Forelimb muscle (tissue), 1 donor: ENCODE results near the gene MCM6. TPM values are rescaled to one million over a fixed set of nuclear protein-coding genes. Genes with fewer than 3 reads are reported as not detected.

Source experiments
- DNase-seq: peaks from one replicate; pipeline ENCODE4 v3.0.0-alpha.2; 2013; ENCODE audit warnings: low read depth
- polyA plus RNA-seq: library from polyadenylated mRNA; unstranded; fragments of 120-200 nt; gene quantifications from one replicate; pipeline ENCODE4 v1.2.1, GENCODE V29; 2013; ENCODE audit not compliant: insufficient read length

The MCM6 gene
- polyA plus RNA-seq, 1 donor: 18.9 TPM

DNA sequence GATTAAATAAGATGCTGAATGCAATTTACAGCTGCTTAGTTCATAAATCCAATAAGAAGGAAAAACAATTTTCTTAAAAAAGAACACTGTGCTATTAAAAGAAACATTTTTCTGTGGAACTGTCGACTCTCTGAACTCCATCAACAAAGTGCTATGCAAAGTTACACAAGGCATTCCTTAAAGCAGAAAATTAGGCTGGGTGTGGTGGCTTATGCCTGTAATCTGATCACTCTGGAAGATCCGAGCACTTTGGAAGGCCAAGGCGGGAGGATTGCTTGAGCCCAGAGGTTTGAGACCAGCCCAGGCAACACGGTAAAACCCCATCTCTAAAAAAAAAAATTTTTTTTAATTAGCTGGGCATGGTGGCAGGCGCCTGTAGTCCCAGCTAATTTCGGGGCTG is 13.0 kb downstream of the MCM6 start:
- DNase-seq: no peak

DNA sequence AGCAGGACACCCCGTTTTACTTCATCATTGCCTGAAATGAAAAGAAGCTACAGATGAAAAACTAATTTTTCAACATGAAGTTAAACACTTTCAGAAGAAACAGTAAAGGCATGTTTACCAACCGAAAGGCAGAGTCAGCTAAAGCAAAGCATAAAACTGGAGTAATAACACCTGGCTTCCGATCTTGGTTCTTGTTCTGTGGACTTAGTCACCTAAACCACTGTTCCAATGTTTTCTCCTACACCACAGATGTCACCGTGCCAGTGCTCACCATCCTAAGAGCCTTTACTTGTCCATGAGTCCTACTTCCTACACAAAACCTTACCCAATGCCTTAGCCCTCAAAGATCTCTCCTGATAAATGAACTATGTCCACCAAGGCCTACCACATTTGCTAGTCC is 13.5 kb downstream of the MCM6 start:
- DNase-seq: no peak

DNA sequence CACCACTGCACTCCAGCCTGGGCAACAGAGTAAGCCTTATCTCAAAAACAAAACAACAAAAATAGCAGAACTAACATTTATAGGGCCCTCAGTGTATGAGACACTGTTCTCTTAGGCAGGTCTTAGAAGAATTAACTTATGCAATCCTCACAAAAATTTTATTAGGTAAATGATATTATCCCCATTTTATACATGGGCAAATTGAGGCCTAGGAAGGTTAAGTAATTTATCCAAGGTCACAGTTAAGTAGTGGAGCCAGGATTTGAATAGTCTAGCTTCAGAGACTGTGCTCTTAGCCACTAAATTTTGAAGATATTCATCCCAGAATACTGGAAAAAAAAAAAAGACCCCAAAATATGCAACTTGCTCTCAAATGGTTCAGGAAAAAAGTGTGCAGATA is 22.8 kb downstream of the MCM6 start:
- no peak for DNase-seq

DNA sequence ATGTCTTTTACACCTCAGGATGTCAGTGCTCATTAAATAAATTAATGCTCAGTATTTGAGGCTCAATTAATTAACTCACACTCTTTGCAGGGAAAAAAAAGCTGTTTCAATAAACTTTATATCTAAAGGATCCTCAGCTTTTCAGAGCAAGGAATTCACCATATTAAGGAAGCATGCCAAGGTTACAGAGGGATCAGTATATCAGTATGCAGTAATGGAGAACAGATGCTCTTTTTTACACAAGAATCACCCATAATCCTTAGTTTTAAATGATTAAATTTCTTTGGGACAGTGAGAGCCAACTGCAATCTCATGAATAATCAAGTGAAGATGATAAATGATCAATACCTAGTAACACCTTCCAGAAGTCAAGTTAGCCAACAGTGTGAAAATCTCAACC is 24.4 kb downstream of the MCM6 start:
- DNase-seq: no peak

DNA sequence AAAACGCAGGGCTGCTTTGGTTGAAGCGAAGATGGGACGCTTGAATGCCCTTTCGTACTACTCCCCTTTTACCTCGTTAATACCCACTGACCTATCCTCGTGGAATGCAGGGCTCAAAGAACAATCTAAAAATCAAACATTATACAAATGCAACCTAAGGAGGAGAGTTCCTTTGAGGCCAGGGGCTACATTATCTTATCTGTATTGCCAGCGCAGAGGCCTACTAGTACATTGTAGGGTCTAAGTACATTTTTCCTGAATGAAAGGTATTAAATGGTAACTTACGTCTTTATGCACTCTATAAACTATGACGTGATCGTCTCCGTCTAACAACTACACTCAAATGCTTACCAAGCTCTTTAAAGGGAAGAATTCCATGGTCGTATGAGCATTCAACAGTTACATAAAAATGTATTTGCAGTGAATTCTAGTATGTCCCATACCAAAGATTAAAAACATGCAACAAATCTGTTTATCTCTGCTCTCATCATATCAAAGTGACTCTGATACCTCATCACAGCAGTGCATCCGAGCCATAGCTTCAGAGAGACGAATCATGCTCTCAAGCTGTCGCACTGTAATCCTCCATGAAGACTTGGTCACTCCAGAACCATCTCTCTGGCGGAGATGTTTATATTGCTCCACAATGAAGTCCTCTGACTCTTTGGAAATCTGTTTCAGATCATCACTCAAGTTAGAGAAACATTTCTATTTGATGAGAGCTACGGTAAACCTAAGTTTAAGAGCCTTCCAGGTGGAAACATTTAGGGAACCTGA is 25.2 kb downstream of the MCM6 start:
- no peak for DNase-seq

DNA sequence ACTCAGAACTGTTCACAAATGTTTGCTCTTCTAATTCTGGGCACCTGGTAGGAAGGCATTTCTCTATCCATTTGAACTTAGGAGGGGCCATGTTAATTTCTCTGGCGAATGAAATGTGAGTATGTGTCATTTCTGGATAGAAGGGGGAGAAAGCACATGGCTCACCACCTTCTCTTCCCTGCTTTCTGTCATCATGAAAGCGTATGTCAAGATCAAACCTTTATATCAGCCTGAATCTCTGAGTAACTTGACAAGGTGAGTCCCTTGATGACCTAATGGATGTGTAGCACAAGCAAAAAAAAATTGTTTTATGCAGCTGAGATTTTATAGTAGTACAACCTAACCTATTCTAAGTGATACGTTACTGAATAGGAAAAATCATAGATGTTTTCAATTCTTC is 27.2 kb downstream of the MCM6 start:
- DNase-seq: no peak

GRCh38 chr2:135845997-135846396 is 30.2 kb downstream of the MCM6 start:
- no peak for DNase-seq

DNA sequence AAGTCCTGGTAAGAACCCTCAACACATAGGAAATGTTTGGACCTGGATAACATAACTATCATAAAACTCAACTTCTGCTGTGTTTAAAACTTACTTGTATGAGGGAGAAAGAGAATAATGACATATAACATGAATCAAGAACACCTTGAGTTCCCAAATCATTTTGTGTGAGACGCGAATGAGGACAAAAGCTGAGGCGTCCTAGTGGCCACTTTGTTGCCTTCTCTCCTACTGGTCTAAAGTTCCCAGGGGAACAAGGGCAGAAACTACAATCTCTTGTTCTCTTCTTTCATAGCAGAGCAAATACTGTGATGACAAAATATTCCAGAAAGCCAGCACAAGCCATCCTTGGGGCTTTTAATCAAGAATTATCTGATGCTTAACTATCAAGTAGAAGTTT is 31.0 kb downstream of the MCM6 start:
- DNase-seq: no peak

GRCh38 chr2:135844301-135844895 is 31.8 kb downstream of the MCM6 start:
- DNase-seq: no peak

- no peak for DNase-seq
These were observed 32.6 kb downstream of the MCM6 start for GRCh38 chr2:135843671-135844070.

- DNase-seq: no peak
These were observed 35.6 kb downstream of the MCM6 start for GRCh38 chr2:135840601-135841000.

GRCh38 chr2:135839713-135840112 is 36.5 kb downstream of the MCM6 start:
- DNase-seq: no peak

DNA sequence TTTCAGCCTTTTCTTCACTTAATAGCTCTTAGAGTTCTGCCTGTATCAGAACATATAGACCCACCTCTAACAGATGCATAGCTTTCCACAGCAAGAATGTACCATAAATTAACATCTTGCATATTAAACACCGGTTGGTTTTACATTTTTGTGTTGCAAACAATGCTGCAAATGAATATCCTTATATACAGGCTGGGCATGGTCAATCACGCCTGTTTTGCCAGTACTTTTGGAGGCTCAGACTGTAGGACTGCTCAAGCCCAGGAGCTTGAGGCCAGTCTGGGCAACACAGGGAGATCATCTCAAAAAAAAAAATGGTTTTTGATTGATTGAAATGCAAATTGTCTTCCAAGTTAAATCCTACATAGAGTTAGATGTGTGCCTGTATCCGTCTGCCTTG is 37.7 kb downstream of the MCM6 start:
- no peak for DNase-seq

DNA sequence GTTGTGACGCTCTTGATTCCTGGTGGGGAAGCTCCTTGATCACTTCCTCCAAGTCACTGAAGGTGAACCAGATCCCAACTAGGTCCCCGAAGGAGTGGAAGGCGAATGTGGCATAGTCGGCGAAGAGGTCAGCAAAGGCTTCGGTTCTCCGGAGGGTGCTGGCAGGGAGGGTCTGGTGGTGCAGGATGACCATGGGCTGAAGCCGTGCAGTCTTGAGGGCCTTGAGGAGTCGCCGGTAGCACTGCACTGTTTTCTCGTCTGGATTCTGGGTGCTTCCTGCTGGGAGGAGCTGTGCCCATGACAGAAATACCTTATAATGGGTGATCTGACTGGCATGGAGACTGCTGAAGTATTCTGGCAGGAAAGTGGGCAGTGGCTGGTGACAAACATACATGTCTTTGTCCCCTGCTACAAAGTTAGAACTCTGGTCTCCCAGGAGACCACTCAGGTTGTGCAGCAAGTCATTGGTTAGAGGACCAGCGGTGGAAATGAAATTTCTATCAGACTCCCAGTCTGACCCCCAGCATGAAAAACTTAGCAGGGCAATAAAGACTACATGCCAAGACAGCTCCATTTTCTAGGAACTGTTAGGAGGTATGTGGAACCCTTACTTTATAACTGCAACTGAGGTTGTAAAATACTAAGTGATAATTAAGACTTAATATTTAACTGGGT is 39.5 kb downstream of the MCM6 start, which contains the start of gene LCT:
Gene LCT (minus strand): TSS at position 589 of the 675 bp plus-strand sequence. CDS start 15 bp downstream, at position 574.
- DNase-seq: no peak

DNA sequence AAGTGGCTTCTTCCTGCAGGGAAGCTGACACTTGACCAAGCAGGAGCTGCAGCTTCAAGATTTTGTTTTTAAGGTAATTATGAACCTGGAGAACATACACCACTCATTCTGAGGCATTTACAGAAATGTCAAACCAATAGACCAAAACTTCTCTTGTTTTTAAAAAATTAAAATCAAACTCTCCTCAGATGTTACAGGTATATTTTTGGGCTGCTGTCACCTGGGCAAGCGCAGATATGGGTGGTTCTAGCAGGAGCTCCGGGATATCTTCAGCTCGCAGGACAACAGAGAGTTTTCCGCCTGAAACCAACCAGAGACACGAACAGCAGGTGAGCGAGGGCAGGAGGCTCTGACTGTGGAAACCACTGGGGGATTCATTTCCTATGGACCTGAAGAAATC is 43.4 kb downstream of the MCM6 start:
- DNase-seq: no peak

DNA sequence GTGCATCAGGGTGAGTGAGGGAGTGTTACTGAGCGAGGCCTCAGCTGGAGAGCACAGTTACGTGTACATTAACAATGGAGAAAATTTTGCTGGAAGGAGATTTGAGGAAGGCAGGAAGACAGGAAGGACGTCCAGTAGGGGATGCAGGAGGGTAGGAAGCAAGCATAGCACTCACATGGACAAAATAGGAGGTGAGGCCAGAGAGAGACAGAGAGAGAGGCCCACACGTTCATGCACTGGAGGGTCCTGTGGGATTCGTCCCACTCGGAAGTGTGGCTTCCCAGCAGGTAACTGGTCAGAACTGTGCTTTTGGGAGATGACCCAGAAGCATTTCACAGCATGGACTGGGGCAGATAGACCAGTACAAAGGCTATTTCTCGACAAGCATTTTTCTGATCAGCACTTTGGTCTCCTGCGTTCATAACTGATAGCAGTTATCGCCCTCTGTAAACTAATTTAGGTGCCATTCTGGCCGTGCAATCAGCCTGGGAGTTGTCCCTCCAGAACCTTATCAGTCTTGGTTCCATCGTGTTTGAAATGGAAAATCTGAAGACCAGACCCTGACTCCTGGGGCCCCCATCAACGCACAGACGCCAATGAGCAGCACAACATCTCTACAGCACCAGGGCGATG is 44.9 kb downstream of the MCM6 start:
- no peak for DNase-seq

DNA sequence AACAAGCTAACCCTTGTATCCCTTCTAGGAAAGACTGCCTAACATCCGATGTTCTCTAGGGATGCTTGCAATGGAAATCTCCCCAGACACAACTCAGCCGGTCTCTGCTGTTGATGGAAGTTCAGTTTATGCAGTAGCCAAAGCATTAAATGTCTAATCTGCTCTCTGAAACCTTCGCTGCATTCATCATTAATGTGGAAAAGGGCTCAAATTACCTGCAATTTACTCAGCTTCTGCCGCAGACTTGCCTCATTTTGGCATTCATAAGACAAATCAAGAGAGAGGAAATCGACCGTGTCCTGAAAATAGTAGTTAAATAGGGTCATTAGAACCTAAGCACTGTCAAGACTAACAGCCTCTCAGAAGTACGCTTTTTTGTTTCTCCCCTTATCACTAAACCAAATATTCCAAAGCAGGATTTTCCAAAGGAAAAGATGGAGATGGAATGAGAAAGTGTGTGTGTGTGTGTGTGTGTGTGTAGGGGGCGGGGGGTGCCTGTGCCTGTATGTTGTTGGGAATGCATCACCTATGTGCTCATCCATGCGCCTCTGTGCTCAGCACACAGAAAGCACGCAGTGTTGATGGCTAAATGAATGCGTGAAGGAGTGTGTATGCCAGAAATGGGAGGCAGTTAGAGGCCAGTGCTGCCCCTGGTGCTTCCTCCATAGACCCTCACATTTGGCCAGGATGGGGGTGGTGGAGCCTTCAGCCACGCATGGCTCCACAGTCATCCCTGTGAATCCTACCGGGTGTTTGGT is 46.7 kb downstream of the MCM6 start:
- DNase-seq: no peak

DNA sequence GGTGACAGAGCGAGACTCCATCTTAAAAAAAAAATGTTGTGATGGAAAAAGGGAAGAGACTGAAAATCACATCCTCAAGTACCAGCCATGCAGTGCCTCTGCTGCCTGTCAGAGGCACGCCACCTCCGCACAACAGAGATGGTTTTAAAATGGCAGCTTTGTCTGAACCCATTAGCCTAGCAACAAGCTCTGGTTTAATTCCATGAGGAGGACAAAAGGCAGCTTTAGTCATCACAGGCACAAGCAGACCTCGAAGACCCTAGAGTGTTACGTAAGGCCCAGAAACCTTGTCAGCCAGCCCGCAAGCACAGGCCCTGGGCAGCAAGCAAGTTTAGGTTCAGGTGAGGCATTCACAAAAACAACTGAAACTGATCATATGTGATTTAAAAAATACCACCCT is 49.7 kb downstream of the MCM6 start:
- DNase-seq: no peak

- no peak for DNase-seq
These were observed 50.6 kb downstream of the MCM6 start for GRCh38 chr2:135825550-135826176.

DNA sequence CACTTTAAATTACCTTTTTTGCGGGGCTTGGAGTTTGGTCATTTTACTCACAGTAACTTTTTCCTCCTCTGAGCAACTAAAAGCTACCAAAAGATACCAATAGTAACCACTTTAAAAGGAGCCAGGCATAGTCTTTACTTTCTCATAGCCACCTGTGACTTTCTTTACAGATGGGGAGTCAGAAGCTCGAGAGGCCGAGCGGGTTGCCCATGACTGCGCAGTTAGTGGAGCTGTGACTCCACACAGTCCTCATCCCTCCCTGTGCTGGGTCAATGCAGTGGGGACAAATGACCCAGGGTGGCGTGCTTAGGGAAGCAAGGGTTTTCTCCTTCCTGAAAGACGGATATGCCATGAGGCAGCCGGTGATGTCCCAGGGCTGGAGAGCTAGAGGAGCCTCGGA is 51.1 kb downstream of the MCM6 start:
- no peak for DNase-seq

GRCh38 chr2:135822855-135823254 is 53.4 kb downstream of the MCM6 start:
- DNase-seq: no peak
